Lung (tissue), 12 donors: ENCODE data around the gene DYNLL1. TPM values are rescaled to one million over a fixed set of nuclear protein-coding genes. Genes with fewer than 3 reads are reported as not detected.
"Not testable (repeated sequence)": the region's sequence is repeated elsewhere in the genome, so short reads cannot be mapped to it uniquely, and the experiment has no call there.

Experiments
- ATAC-seq: fragments of 200-7000 bp; cut with Tn5 transposase; one replicate; pipeline ENCODE4 v1.9.1; 2020; ENCODE audit warnings: moderate number of reproducible peaks; ENCODE audit not compliant: insufficient read depth, low FRiP score
- DNase-seq, 3 donors: peaks; one replicate each; pipeline ENCODE4 v3.0.0-alpha.2; 2013 to 2017
- H3K27ac ChIP-seq, 2 donors: one replicate each; pipeline ENCODE4 v1.5.1; 2013; ENCODE audit warnings: mild to moderate bottlenecking in 2 of 2, moderate library complexity in 2 of 2, control low read depth in 1 of 2, inconsistent platforms in 1 of 2, low read depth in 1 of 2, low read length in 1 of 2
- H3K27me3 ChIP-seq, 3 donors: one replicate each; pipeline ENCODE4 v1.5.1; 2013; ENCODE audit warnings: low read length in 2 of 3; ENCODE audit not compliant: control insufficient read depth in 3 of 3, insufficient read depth in 3 of 3
- H3K36me3 ChIP-seq, 4 donors: one replicate each; pipeline ENCODE4 v1.5.1; 2013; ENCODE audit warnings: low read length in 4 of 4, mild to moderate bottlenecking in 1 of 4, moderate library complexity in 1 of 4; ENCODE audit not compliant: control insufficient read depth in 4 of 4, insufficient read depth in 4 of 4
- H3K4me1 ChIP-seq, 5 donors: one replicate each; pipeline ENCODE4 v1.5.1; 2013; ENCODE audit warnings: low read length in 5 of 5, mild to moderate bottlenecking in 2 of 5, moderate library complexity in 1 of 5; ENCODE audit not compliant: control insufficient read depth in 5 of 5, insufficient read depth in 5 of 5
- H3K4me3 ChIP-seq: one replicate; pipeline ENCODE4 v1.5.1; 2013; ENCODE audit warnings: mild to moderate bottlenecking, control low read depth, moderate library complexity
- H3K9ac ChIP-seq, 2 donors: one replicate each; pipeline ENCODE4 v1.5.1; 2013; ENCODE audit warnings: low read length in 2 of 2, control low read depth in 1 of 2; ENCODE audit not compliant: insufficient read depth in 1 of 2
- H3K9me3 ChIP-seq, 4 donors: one replicate each; pipeline ENCODE4 v1.5.1; 2013; ENCODE audit warnings: low read length in 3 of 4, mild to moderate bottlenecking in 1 of 4, moderate library complexity in 1 of 4; ENCODE audit not compliant: control insufficient read depth in 4 of 4, insufficient read depth in 3 of 4
- CTCF ChIP-seq: IDR thresholded peaks from 2 replicates; pipeline ENCODE4 v1.5.1; 2012; ENCODE audit warnings: mild to moderate bottlenecking; ENCODE audit errors: control extremely low read depth, extremely low read depth
- WGBS, 2 donors: extraction: QIAGEN DNeasy Blood & Tissue Kit; methylation state at CpG; one replicate each; pipeline ENCODE4 v1.1.7; 2013; 5-methylcytosine and 5-hydroxymethylcytosine counted together
- polyA plus RNA-seq, 2 donors: library from polyadenylated mRNA; stranded (reverse); fragments of 200-250 nt; gene quantifications; one replicate each; pipeline ENCODE4 v1.2.1, GENCODE V29; 2013
- total RNA-seq, 2 donors: library from RNA; depleted of rRNA in 1 of 2; stranded (reverse); fragments of >200 nt in 1 of 2; gene quantifications; one replicate each; pipeline ENCODE4 v1.2.1, GENCODE V29; 2014 to 2021
- donor health status: control.
- donor health status: control.
- donor health status: Bipolar disorder and iron deficiency.
- donor health status: healthy.
- donor health status: DM: yes; HTN: yes; CAD: no.

Gene DYNLL1
- total and polyA plus RNA-seq, 4 donors = 210 to 360 (median 318) TPM

GRCh38 chr12:120504587-120504986 is 8.7 kb downstream of the DYNLL1 start:
- ATAC-seq (no peak), DNase-seq (no peak)
- Histone ChIP-seq H3K4me3 (no peak overlapping the region), H3K9me3 (no peaks in the 10 kb centered on the region), H3K27ac (no peak overlapping the region), H3K9ac (no peak overlapping the region), H3K27me3 (no peaks in the 10 kb centered on the region), H3K36me3 (peaks cover 13 to 27% (median 19%) of the 10 kb centered on the region in 4 donors), H3K4me1 (peaks cover 0 to 6% (median 0%) of the 10 kb centered on the region in 5 donors)
- TF ChIP-seq CTCF = no peak
- WGBS, 2 donors = 84 to 88% methylated on average over 4 of the region's 4 CpGs

GRCh38 chr12:120508537-120508936 is 12.6 kb downstream of the DYNLL1 start:
- ATAC-seq (no peak), DNase-seq (no peak)
- Histone ChIP-seq H3K27ac (no peak overlapping the region), H3K9me3 (no peaks in the 10 kb centered on the region), H3K27me3 (no peaks in the 10 kb centered on the region), H3K36me3 (peaks cover 6 to 28% (median 19%) of the 10 kb centered on the region in 4 donors), H3K4me3 (no peak overlapping the region), H3K4me1 (no peaks in the 10 kb centered on the region), H3K9ac (no peak overlapping the region)
- 97% methylated on average over 8 of the region's 8 CpGs for WGBS, 2 donors
- no peak for TF ChIP-seq CTCF

- Histone ChIP-seq H3K4me1 (no peaks in the 10 kb centered on the region), H3K4me3 (no peak overlapping the region), H3K27me3 (no peaks in the 10 kb centered on the region), H3K9ac (no peak overlapping the region), H3K36me3 (peaks cover 19 to 34% (median 23%) of the 10 kb centered on the region in 4 donors), H3K9me3 (no peaks in the 10 kb centered on the region), H3K27ac (no peak overlapping the region)
- 93 to 94% methylated on average over 7 of the region's 7 CpGs for WGBS, 2 donors
- no peak for DNase-seq
- no peak for TF ChIP-seq CTCF
- ATAC-seq = no peak
These were observed 18.1 kb downstream of the DYNLL1 start for GRCh38 chr12:120514002-120514401.

- H3K36me3 ChIP-seq = peaks cover 11 to 26% (median 19%) of the 10 kb centered on the region in 4 donors
These were observed 19.6 kb downstream of the DYNLL1 start for GRCh38 chr12:120515496-120515895.

GRCh38 chr12:120519324-120519723 is 23.4 kb downstream of the DYNLL1 start:
- H3K4me3 ChIP-seq, DNase-seq, H3K4me1 ChIP-seq, ATAC-seq, H3K9ac ChIP-seq, H3K9me3 ChIP-seq, H3K27ac ChIP-seq, H3K27me3 ChIP-seq: not testable (repeated sequence)
- WGBS, 2 donors = 96 to 97% methylated on average over 8 of the region's 8 CpGs
- H3K36me3 ChIP-seq = peaks cover 10 to 13% (median 11%) of the 10 kb centered on the region in 4 donors

More at GRCh38 chr12:120515496-120515895, 19.6 kb downstream of the DYNLL1 start:
- no peaks in the 10 kb centered on the region for H3K27me3 ChIP-seq
- no peak for DNase-seq
- 95 to 97% methylated on average over 2 of the region's 2 CpGs for WGBS, 2 donors
- no peaks in the 10 kb centered on the region for H3K9me3 ChIP-seq
- no peaks in the 10 kb centered on the region for H3K4me1 ChIP-seq
- no peak overlapping the region for H3K27ac ChIP-seq
- H3K9ac ChIP-seq = no peak overlapping the region
- no peak for TF ChIP-seq CTCF
- H3K4me3 ChIP-seq = no peak overlapping the region
- no peak for ATAC-seq
